Measurements from ENCODE around the gene RAB40A.

The RAB40A gene

GRCh38 chrX:103562801-103563200 is 43.5 kb upstream of the RAB40A start:
- Histone ChIP-seq H3K27ac (ENCODE audit: extremely low read depth, low read depth, low read length) (no peak overlapping the region), H3K36me3 (ENCODE audit: control insufficient read depth in 2 of 2, insufficient read depth in 1 of 2, low read length in 2 of 2) (no peaks in the 10 kb centered on the region), H3K9me3 (ENCODE audit: control insufficient read depth, insufficient read depth, low read depth, low read length) (no peaks in the 10 kb centered on the region), H3K4me3 (ENCODE audit: low read depth, low read length) (no peak overlapping the region), H3K4me1 (ENCODE audit: control insufficient read depth, insufficient read depth, low read length) (no peaks in the 10 kb centered on the region)
- TF ChIP-seq YY1 (tag by site-specific recombination; IDR thresholded peaks at IDR 0.05), result no peak
- TF ChIP-seq ZNF488 (tag by site-specific recombination; IDR thresholded peaks at IDR 0.05), result no peak
- TF ChIP-seq ZSCAN16 (tag by site-specific recombination; IDR thresholded peaks at IDR 0.05), result no peak
- TF ChIP-seq ZNF366 (tag by site-specific recombination; conservative IDR thresholded peaks at IDR 0.05), result no peak
- ChIA-PET POLR2A (no interaction called here), CTCF (no interaction called here)

- ChIA-PET CTCF (interaction anchor here (0.8 to 0.9 kb wide), 2 partner anchors 9 to 80 kb away, joined by 3 read pairs; no protein-coding TSS in a partner anchor), POLR2A (no interaction called here)
- H3K27ac ChIP-seq (ENCODE audit: extremely low read depth, low read depth, low read length), result no peak overlapping the region
- H3K36me3 ChIP-seq (ENCODE audit: control insufficient read depth in 2 of 2, insufficient read depth in 1 of 2, low read length in 2 of 2), result no peaks in the 10 kb centered on the region
- no peaks in the 10 kb centered on the region for H3K9me3 ChIP-seq (ENCODE audit: control insufficient read depth, insufficient read depth, low read depth, low read length)
- H3K4me1 ChIP-seq (ENCODE audit: control insufficient read depth, insufficient read depth, low read length), result no peaks in the 10 kb centered on the region
- no peak overlapping the region for H3K4me3 ChIP-seq (ENCODE audit: low read depth, low read length)
- no peak for TF ChIP-seq ZNF48 (tag by site-specific recombination; IDR thresholded peaks at IDR 0.05)
- TF ChIP-seq ZNF488 (tag by site-specific recombination; IDR thresholded peaks at IDR 0.05), result no peak
- TF ChIP-seq KLF8 (tag by site-specific recombination; IDR thresholded peaks at IDR 0.05), result no peak
- no peak for TF ChIP-seq ZBTB44 (tag by site-specific recombination; IDR thresholded peaks at IDR 0.05)
- TF ChIP-seq ZNF623 (tag by site-specific recombination; IDR thresholded peaks at IDR 0.05), result no peak
- TF ChIP-seq ZSCAN30 (tag by site-specific recombination; IDR thresholded peaks at IDR 0.05), result no peak
- TF ChIP-seq CTCF (tag by site-specific recombination; IDR thresholded peaks at IDR 0.05), result no peak
- TF ChIP-seq ZNF302 (tag by site-specific recombination; IDR thresholded peaks at IDR 0.05; ENCODE audit: low read depth), result no peak
Observed at GRCh38 chrX:103560256-103560655, 41.0 kb upstream of the RAB40A start.

- no peak overlapping the region for H3K27ac ChIP-seq (ENCODE audit: extremely low read depth, low read depth, low read length)
- H3K9me3 ChIP-seq (ENCODE audit: control insufficient read depth, insufficient read depth, low read depth, low read length), result no peaks in the 10 kb centered on the region
- H3K4me1 ChIP-seq (ENCODE audit: control insufficient read depth, insufficient read depth, low read length), result no peaks in the 10 kb centered on the region
- H3K36me3 ChIP-seq (ENCODE audit: control insufficient read depth in 2 of 2, insufficient read depth in 1 of 2, low read length in 2 of 2), result no peaks in the 10 kb centered on the region
- CTCF ChIA-PET, result interaction anchor here (1.0 kb wide), 1 partner anchor 72 kb away, joined by 3 read pairs; the partner anchor contains the start of gene TCEAL1
- H3K4me3 ChIP-seq (ENCODE audit: low read depth, low read length), result no peak overlapping the region
- POLR2A ChIA-PET, result no interaction called here
- TF ChIP-seq ZNF391 (tag by site-specific recombination; IDR thresholded peaks at IDR 0.05; ENCODE audit: borderline replicate concordance, low read depth), result no peak
- TF ChIP-seq ZNF549 (tag by site-specific recombination; IDR thresholded peaks at IDR 0.05), result no peak
- TF ChIP-seq YY1 (tag by site-specific recombination; IDR thresholded peaks at IDR 0.05), result no peak
- no peak for TF ChIP-seq ZNF416 (tag by site-specific recombination; IDR thresholded peaks at IDR 0.05)
- no peak for TF ChIP-seq FEZF1 (tag by site-specific recombination; IDR thresholded peaks at IDR 0.05)
- TF ChIP-seq ZNF23 (tag by site-specific recombination; IDR thresholded peaks at IDR 0.05; ENCODE audit: borderline replicate concordance), result no peak
- no peak for TF ChIP-seq REPIN1 (tag by site-specific recombination; IDR thresholded peaks at IDR 0.05; ENCODE audit: low read depth)
- TF ChIP-seq ZBTB1 (tag by site-specific recombination; IDR thresholded peaks at IDR 0.05), result no peak
- no peak for TF ChIP-seq ZBTB21 (tag by site-specific recombination; IDR thresholded peaks at IDR 0.05)
- TF ChIP-seq ZNF239 (tag by site-specific recombination; IDR thresholded peaks at IDR 0.05), result no peak
- no peak for TF ChIP-seq ZNF488 (tag by site-specific recombination; IDR thresholded peaks at IDR 0.05)
- TF ChIP-seq KLF9 (tag by site-specific recombination; IDR thresholded peaks at IDR 0.05; ENCODE audit: low read depth), result no peak
- no peak for TF ChIP-seq ZNF776 (tag by site-specific recombination; IDR thresholded peaks at IDR 0.05; ENCODE audit: borderline replicate concordance)
- no peak for TF ChIP-seq ZNF777 (tag by site-specific recombination; IDR thresholded peaks at IDR 0.05; ENCODE audit: borderline replicate concordance)
- TF ChIP-seq ZNF596 (tag by site-specific recombination; IDR thresholded peaks at IDR 0.05), result no peak
Observed at GRCh38 chrX:103556963-103557612, 37.8 kb upstream of the RAB40A start.
